Hepatocyte (in vitro differentiated cells): ENCODE measurements around the gene LCMT2.

Experiments
- EZH2 ChIP-seq: fragments of 200-600 bp; sonication (generic); IDR thresholded peaks from 2 replicates; pipeline ENCODE4 v1.6.1; 2016; ENCODE audit warnings: antibody characterized with exemption, mild to moderate bottlenecking, borderline replicate concordance
- EZH2phosphoT487 ChIP-seq: fragments of 200-600 bp; sonication (generic); IDR thresholded peaks from one replicate; pipeline ENCODE4 v1.6.1; 2018; ENCODE audit warnings: antibody characterized with exemption, mild to moderate bottlenecking, low read depth, moderate library complexity; ENCODE audit not compliant: unreplicated experiment, severe bottlenecking
- TF ChIP-seq, protein P1 (sequence below): fragments of 200-600 bp; sonication (generic); IDR thresholded peaks from 2 replicates; pipeline ENCODE4 v1.5.1; 2016; ENCODE audit warnings: antibody characterized with exemption, mild to moderate bottlenecking; ENCODE audit not compliant: poor library complexity

DNA sequence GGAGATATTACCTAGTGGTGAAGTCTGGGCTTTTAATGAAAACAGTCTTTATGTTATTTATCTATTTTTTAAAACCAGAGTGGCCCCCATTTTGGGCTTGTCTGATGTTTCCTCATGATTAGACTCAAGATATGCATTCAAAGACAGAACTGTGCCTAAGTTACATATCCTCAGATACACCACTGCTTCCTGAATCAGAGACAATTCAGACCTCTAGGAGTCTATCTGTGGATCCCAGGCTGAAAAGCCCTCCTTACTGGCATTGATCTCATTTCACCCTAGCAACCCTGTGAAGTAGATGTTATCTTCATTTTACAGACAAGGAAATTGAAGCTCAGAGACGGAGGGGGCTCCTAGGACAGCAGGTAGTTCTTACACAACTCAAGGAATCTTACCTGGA, 46.8 kb downstream of the LCMT2 start:
- TF ChIP-seq EZH2 (no peak), EZH2phosphoT487 (no peak)
- TF ChIP-seq, protein P1, sequence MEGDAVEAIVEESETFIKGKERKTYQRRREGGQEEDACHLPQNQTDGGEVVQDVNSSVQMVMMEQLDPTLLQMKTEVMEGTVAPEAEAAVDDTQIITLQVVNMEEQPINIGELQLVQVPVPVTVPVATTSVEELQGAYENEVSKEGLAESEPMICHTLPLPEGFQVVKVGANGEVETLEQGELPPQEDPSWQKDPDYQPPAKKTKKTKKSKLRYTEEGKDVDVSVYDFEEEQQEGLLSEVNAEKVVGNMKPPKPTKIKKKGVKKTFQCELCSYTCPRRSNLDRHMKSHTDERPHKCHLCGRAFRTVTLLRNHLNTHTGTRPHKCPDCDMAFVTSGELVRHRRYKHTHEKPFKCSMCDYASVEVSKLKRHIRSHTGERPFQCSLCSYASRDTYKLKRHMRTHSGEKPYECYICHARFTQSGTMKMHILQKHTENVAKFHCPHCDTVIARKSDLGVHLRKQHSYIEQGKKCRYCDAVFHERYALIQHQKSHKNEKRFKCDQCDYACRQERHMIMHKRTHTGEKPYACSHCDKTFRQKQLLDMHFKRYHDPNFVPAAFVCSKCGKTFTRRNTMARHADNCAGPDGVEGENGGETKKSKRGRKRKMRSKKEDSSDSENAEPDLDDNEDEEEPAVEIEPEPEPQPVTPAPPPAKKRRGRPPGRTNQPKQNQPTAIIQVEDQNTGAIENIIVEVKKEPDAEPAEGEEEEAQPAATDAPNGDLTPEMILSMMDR, result no peak
